AG09309 (cell line): Measurements from ENCODE around the gene SFXN4.
"Not testable (repeated sequence)": the region's sequence is repeated elsewhere in the genome, so short reads cannot be mapped to it uniquely, and the experiment has no call there.

Experiments
- DNase-seq: peaks from one replicate; pipeline ENCODE4 v3.0.0-alpha.2; 2010; ENCODE audit warnings: low read depth
- H3K4me3 ChIP-seq: 2 replicates; pipeline ENCODE4 v1.5.1; 2011; ENCODE audit warnings: mild to moderate bottlenecking, low read depth, low read length, moderate library complexity; ENCODE audit not compliant: control insufficient read depth
- TF ChIP-seq, protein P1 (sequence below): IDR thresholded peaks from 2 replicates; pipeline ENCODE4 v1.5.1; 2011; ENCODE audit warnings: mild to moderate bottlenecking, low read depth, low read length, inconsistent platforms; ENCODE audit not compliant: insufficient read depth, control insufficient read depth; ENCODE audit errors: missing control alignments

Gene SFXN4

DNA sequence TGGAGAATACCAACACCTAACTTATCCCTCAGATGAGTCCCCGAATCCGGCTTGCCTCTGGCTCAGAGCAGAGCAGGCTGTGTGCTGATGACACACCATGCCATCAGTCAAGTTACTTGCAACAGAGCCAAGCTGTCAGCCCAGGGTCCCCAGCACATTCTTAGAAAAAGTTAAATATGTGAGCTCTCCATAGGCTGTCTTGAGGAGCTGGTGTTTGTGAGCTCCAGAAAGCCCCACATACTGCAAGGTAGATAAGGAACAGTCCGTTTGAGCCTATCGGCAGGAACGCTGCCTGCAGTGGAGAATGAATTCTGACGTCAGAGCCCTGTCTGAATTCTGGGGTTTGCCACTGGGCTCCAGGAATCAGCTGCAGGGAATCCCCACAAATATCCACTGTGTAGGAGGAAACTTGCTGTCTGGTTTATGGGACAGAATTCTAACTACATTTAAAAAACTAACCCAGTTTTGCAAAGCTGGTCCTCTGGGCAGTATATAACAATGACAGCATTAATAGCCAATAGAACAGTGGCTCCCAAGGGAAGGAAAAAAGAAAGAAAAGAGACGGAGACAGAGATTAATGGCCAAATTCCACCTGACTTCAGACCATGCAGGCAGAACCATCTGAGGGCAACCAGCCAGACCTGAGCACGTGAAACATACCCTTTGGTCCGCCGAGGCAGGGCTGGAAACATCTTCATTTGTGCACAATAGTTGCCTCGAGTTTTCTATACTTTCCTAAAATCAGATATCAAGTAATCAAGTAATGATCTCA, 3.6 kb downstream of the SFXN4 start:
- DNase-seq: no peak
- TF ChIP-seq, protein P1, sequence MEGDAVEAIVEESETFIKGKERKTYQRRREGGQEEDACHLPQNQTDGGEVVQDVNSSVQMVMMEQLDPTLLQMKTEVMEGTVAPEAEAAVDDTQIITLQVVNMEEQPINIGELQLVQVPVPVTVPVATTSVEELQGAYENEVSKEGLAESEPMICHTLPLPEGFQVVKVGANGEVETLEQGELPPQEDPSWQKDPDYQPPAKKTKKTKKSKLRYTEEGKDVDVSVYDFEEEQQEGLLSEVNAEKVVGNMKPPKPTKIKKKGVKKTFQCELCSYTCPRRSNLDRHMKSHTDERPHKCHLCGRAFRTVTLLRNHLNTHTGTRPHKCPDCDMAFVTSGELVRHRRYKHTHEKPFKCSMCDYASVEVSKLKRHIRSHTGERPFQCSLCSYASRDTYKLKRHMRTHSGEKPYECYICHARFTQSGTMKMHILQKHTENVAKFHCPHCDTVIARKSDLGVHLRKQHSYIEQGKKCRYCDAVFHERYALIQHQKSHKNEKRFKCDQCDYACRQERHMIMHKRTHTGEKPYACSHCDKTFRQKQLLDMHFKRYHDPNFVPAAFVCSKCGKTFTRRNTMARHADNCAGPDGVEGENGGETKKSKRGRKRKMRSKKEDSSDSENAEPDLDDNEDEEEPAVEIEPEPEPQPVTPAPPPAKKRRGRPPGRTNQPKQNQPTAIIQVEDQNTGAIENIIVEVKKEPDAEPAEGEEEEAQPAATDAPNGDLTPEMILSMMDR: no peak
- H3K4me3 ChIP-seq: no peak overlapping the region

DNA sequence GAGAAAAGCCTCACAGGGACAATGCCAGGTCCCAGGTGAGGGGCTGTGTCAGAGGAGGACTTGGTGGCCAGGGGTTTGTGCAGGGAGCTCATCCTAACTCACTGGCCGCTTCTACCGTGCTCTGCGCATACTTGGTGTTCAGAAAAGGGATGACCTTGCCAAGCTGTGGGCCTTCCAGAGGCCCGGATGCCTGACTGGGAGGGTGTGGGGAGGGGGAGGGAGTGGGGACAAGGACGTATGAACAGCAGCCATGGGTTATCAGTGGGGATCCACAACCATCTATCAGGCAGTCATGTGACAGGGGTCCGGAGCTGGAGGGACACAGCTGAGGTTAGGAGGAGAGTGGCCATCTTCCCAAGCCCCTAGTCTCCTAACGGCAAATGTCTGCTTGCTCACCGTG, 6.2 kb downstream of the SFXN4 start:
- TF ChIP-seq, protein P1: no peak
- no peak for DNase-seq
- no peak overlapping the region for H3K4me3 ChIP-seq

DNA sequence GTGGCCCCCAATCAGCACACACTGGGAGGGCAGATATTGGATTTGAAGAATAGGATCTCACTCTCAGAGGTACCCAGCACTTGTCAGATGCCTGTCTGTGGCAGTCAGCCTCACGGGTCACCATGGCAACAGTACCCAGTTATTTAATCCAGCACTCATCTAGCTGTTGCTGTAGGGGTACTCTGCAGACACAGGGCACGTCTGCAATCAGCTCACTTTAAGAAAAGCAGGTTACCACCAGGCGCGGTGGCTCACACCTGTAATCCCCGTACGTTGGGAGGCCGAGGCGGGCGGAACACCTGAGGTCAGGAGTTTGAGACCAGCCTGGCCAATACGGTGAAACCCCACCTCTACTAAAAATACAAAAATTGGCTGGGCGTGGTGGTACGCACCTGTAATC, 11.9 kb downstream of the SFXN4 start:
- no peak overlapping the region for H3K4me3 ChIP-seq
- TF ChIP-seq, protein P1: no peak
- no peak for DNase-seq

DNA sequence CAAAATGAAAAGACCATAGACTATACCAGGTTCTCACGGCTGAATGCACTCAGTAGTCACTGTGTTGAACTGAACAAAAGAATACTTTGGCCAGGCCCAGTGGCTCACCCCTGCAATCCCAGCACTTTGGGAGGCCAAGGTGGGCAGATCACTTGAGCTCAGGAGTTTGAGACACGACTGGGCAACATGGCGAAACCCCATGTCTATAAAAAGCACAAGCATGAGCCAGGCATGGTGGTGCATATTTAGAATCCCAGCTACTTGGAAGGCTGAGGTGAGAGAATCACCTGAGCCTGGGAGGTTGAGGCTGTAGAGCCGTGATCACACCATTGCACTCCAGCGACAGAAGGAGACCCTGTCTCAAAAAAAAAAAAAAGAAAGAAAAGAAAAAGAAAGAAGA, 12.5 kb downstream of the SFXN4 start:
- DNase-seq: no peak
- H3K4me3 ChIP-seq: no peak overlapping the region
- TF ChIP-seq, protein P1: no peak

DNA sequence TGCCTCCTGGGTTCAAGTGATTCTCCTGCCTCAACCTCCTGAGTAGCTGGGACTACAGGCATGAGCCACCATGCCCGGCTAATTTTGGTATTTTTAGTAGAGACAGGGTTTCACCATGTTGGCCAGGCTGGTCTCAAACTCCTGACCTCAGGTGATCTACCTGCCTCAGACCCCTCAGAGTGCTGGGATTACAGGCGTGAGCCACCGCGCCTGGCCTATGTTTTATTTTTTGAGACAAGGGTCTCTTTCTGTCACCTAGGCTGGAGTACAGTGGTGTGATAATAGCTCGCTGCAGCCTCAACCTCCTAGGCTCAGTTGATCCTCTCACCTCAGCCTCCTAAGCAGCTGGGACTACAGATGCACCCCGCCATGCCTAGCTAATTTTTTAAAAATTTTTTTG, 13.9 kb downstream of the SFXN4 start:
- not testable (repeated sequence) for H3K4me3 ChIP-seq, DNase-seq

DNA sequence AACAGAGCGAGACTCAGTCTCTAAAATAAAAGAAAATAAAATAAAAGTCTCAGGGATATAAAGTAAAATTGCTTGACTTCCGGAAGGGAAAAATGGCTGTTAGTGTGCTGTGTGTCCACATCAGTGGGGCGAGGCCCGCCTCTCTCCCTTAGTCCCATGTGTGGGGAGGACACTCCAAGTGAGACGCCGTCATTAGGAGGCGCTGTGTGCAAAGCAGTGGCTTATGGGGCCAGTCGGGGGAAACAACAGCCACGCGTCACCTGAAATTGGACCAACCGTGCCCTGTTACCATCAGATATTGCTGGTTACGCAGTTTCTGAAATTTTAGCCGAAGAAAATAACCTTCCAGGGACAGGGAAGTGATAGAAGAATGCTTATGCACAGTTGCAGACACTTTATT, 15.8 kb downstream of the SFXN4 start:
- TF ChIP-seq, protein P1: peak; percentile 8
- no peak for DNase-seq
- no peak overlapping the region for H3K4me3 ChIP-seq

DNA sequence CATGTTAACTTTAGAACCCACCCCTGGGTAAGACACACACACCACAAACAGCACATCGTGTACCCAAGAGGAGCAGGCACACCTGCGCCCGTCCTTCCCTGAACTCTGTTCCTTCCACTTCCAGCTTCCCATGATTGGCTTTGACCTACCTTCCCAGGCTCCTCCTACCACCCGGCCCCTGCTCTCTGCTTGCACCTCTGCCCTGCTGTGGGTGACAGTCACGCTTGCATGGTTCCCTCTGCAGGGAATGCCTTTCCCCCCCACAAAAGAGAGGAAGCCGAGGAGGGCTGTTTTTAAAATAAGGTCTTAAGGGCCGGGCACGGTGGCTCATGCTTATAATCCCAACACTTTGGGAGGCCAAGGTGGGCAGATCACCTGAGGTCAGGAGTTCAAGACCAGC, 16.4 kb downstream of the SFXN4 start:
- DNase-seq: no peak
- TF ChIP-seq, protein P1: no peak
- H3K4me3 ChIP-seq: no peak overlapping the region
